Stimulated activated CD4-positive, alpha-beta T cell treated with anti-CD3 and anti-CD28 coated beads, Interleukin-1b, Interleukin-23, amount 100 ng/mL, for 4 hours (primary cell): ENCODE results near the gene OSBPL10.
A peak's percentile ranks its signal among the peaks of the same experiment; 100 is the strongest.
"Not testable (repeated sequence)": the region's sequence is repeated elsewhere in the genome, so short reads cannot be mapped to it uniquely, and the experiment has no call there.

Experiments used
- DNase-seq, 2 donors: peaks; one replicate each; pipeline ENCODE4 v3.0.0-alpha.2; 2020; ENCODE audit warnings: low read depth in 2 of 2

OSBPL10 gene, protein sequence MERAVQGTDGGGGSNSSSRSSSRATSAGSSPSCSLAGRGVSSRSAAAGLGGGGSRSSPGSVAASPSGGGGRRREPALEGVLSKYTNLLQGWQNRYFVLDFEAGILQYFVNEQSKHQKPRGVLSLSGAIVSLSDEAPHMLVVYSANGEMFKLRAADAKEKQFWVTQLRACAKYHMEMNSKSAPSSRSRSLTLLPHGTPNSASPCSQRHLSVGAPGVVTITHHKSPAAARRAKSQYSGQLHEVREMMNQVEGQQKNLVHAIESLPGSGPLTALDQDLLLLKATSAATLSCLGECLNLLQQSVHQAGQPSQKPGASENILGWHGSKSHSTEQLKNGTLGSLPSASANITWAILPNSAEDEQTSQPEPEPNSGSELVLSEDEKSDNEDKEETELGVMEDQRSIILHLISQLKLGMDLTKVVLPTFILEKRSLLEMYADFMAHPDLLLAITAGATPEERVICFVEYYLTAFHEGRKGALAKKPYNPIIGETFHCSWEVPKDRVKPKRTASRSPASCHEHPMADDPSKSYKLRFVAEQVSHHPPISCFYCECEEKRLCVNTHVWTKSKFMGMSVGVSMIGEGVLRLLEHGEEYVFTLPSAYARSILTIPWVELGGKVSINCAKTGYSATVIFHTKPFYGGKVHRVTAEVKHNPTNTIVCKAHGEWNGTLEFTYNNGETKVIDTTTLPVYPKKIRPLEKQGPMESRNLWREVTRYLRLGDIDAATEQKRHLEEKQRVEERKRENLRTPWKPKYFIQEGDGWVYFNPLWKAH

DNA sequence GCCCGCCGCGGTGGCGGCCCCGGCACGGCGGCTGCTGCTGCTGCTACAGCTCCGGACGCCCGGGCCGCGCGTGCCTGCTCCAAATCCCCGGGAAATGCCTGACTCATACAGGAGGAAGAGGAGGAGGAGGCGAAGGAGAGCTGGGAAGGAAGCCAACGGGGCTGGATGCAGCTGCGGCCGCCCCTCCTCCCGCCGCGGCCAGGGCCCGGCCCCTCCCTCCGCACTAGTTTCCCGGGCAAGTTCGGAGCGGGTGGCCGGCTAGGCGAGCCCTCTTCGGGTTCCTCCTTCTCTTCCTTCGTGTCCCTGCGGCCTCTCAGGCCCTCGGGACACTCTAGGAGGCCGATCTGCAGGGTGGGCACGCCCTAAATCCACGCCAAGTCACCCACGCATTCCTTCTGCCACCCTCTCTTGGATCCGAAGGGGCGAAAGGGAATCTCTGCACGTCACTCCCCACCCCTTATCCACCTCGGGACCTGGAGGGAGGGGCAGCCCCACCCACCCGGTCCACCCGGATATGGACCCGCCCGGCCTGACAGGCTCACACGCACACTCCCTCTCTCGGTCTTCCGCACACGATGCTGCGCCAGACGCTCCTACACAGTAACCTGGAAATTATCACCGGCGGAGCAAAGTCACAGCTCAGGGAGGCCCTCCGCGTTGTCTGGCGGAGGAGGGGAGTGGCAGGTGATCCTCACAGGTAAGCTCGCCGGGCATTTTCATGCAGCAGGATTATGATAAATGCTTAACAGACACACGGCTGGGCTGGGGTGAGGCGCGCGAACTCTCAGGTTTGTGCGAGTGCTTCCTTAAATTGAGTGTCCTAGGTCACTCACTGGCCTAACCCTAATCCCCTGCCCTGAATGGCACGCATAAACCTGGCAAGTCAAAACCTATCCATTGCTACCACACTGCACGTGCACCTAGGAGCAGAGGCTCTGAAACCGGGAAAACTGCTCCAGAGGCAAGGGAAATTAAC lies at the start of gene OSBPL10, which contains the start of gene ZNF860:
TSS of gene OSBPL10 (minus strand) at position 57 of the 976 bp plus-strand sequence. CDS start 83 bp downstream, outside the sequence.
TSS of gene ZNF860 (plus strand) at position 545 of the 976 bp plus-strand sequence. CDS start 7,330 bp downstream, outside the sequence.
- peak in 1 of 2 donors; percentile 18 for DNase-seq

DNA sequence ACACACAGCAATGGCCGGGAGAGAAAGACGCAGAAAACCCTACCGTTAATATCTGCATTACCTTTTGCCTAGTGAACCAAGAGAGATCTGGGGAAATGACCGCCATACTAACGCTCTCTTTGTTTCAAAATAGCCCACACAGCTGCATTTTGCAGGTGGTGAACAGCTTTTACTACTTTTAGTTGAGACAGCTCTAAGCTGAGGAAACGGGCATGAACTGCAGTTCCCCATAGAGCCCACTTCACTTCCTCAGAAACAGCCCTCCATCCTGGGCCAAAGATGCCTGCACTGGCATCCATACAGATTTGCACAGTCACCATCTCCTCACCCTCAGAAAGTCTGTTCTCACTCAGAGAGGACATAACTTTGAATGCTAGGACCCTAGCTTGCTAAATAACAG lies 45.5 kb upstream of the OSBPL10 start:
- no peak for DNase-seq

DNA sequence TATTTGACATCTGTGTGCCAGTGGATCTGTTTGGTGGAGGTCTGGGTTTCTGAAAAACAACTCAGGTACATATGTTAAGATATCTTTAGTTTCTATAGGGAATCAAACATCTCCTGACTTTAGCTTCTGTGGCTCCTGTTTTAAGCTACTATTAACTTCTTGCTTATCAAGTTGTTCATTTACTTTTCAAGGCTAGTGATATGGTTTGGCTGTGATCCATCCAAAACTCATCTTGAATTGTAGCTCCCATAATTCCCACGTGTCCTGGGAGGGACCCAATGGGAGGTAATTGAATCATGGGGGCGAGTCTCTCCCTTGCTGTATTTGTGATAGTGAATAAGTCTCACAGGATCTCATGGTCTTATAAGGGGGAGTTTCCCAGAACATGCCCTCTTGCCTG lies 41.9 kb upstream of the OSBPL10 start:
- no peak for DNase-seq

DNA sequence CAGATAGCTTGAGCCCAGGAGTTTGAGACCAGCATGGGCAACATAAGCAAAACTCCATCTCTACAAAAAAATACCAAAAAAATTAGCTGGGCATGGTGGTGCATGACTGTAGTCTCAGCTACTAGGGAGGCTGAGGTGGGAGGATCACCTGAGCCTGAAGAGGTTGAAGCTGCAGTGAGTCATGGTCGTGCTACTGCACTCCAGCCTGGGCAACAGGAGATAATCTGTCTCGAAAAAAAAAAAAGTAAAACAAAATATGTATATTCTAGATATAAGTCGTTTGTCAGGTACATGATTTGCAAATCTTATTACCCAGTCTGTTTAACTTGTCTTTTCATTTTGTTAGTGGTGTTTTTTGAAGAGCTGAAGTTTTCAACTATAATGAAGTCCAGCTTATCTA lies 40.7 kb upstream of the OSBPL10 start:
- no peak for DNase-seq

DNA sequence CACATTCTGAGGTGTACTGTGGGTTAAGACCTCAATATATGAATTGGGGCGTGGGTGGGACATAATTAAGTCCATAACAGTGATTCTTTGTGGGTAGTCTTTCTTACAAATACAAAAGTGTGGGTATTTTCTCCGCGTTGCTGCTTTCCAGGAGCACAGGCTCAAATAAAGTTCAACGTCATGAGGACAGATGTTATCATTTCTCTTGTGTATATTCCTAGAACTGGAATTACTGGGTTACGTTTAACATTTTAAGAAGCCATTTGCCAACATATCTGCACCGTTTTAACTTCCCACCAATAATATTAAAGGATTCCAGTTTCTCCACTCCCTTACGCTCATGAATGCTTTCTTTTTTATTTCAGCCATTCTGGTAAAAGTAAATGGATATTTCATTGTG lies 40.1 kb upstream of the OSBPL10 start:
- DNase-seq, result no peak

DNA sequence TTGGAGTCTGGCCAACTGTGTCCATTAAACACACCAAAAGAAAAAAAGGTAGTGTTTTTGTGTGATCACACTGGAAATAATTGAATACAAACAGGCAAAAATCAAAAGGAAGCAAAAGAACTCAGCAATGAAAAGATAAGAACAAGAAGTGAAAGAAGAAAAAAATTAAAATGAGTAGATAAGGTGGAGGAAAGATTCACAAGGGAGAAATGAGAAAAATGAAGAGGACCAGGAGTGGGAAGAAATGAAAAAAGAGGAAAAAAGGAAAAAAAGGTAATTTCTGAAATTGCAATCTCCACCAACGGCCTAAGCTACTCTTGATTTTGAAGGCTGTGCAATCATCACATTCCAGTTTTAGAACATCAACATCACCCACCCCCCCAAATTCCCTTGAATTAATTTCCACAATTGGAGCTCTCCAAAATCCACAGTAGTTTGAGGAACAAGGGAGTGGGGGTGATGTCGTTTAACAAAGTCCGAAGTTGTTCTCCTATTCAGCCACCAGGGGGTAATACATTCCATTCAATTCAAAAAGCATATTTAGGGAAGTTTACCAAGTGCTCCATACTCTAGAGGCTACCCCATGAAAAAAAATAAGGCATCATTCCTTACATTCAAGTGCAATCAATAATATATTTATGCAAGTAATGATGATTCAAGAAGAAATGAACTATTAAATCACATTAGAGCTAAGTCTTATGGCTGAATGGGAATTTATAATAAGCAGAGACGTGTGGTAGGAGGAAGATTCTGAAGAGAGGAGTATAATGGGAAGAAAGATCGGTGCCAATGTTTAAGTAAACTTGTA lies 37.9 kb upstream of the OSBPL10 start:
- DNase-seq, result no peak

DNA sequence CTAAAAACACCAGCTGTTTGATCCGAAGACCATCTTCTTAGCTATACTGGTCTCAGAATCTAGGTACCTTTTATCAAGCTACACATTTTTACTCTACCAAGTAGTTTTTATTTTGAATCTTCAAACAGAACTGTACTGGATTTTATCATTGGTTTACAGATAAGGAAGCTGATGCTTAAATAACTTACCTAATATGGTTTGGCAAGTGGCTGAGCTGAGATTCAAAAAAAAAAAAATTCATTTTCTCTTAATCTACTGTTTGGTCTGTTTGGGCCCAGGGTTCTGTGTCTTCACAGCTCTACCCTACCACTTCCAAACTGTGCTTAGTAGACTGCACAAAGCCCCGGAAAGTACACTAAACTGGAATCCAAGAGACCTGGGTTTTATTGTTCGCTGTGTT lies 36.2 kb upstream of the OSBPL10 start:
- no peak for DNase-seq

DNA sequence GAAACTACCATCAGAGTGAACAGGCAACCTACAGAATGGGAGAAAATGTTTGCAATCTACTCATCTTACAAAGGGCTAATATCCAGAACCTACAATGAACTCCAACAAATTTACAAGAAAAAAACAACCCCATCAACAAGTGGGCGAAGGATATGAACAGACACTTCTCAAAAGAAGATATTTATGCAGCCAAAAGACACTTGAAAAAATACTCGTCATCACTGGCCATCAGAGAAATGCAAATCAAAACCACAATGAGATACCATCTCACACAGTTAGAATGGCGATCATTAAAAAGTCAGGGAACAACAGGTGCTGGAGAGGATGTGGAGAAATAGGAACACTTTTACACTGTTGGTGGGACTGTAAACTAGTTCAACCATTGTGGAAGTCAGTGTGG lies 34.6 kb upstream of the OSBPL10 start:
- not testable (repeated sequence) for DNase-seq

DNA sequence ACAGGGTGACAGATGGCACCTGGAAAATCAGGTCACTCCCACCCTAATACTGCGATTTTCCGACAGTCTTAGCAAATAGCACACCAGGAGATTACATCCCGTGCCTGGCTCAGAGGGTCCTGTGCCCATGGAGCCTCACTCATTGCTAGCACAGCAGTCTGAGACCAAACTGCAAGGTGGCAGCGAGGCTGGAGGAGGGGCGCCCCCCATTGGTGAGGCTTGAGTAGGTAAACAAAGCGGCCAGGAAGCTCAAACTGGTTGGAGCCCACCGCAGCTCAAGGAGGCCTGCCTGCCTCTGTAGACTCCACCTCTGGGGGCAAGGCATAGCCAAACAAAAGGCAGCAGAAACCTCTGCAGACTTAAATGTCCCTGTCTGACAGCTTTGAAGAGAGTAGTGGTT lies 29.6 kb upstream of the OSBPL10 start:
- DNase-seq, result not testable (repeated sequence)

DNA sequence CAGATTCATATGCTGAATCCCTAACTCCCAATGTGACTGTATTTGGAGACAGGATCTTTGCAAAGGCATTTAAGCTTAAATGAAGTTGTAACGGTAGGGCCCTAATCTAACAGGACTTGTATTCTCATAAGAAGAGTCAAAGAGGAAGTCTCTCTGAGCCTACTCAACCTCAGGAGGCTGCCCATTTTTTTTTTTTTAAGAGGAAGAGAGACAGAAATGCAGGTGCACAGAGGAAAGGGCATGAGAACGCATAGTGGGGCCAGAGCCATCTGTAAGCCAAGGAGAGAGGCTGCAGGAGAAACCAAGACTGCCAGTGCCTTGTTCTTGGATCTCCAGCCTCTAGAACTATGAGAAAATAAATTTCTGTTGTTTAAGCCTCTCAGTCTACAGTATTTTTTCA lies 28.9 kb upstream of the OSBPL10 start:
- no peak for DNase-seq

DNA sequence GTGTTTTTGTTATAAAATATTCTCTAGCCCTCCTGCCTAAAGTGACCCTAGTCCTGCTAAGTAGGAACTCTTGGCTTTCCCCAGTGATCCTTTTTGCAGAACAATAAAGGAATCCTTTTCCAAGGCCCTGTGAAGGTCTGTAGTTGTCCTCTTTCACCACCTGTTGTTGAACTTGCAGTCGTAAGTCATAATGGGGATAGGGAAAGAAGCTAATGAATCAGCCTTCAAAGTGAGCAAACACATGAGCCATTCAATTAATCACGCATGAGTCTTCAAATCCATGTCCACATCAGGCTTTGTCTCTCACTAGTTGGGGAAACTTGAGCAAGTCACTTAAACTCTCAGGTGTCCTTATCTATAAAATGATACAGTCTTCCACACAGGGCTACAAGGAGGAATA lies 28.0 kb upstream of the OSBPL10 start:
- no peak for DNase-seq

DNA sequence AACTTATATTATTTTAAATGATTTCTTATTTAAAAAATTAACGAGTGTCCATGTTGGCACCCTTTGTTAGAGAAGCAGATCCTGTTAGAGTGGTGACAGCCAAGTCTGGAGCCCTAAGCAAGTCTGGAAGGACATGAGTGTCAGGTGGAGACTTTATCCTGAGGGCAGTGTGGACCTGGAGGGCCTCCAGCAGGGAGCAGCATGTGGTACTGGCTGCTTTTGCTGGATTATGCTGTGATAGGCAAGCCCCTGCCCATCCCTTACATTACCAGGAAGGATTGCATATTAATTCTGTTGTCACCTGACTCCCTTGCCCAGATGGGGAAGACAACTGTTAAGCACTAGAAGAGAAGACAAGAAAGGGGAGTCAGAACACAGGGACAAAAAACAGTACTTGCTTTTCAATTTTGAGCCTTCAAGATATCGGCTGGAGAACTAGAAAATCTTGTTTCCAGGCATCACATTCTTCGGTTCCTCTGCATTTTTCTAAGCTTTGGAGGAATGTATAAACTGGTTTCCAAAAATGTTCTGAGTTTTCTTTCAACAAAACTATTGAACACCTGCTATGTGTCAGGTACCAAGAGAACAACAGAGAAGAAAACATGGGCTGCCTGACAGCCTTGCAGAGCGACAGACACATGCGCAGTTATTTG lies 23.2 kb upstream of the OSBPL10 start:
- no peak for DNase-seq

DNA sequence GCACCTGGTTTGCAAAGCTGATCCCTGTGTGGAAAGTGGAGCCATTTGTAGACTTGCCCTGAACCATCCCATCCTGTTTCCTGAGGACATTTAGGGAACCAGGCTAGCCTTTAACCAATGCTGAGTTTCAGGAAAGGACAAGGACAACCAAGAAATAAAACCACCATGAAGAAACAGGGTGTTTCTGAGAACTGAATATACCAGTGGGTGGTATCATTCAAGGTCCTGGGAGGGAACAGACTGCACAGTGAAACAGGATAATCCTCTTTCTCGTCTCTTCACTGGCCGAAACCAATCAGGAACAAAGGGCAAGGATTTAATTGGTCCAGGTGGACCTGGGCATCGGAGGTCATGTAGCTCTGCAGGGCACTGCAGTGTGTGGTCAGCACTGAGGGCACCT lies 22.3 kb upstream of the OSBPL10 start:
- no peak for DNase-seq

DNA sequence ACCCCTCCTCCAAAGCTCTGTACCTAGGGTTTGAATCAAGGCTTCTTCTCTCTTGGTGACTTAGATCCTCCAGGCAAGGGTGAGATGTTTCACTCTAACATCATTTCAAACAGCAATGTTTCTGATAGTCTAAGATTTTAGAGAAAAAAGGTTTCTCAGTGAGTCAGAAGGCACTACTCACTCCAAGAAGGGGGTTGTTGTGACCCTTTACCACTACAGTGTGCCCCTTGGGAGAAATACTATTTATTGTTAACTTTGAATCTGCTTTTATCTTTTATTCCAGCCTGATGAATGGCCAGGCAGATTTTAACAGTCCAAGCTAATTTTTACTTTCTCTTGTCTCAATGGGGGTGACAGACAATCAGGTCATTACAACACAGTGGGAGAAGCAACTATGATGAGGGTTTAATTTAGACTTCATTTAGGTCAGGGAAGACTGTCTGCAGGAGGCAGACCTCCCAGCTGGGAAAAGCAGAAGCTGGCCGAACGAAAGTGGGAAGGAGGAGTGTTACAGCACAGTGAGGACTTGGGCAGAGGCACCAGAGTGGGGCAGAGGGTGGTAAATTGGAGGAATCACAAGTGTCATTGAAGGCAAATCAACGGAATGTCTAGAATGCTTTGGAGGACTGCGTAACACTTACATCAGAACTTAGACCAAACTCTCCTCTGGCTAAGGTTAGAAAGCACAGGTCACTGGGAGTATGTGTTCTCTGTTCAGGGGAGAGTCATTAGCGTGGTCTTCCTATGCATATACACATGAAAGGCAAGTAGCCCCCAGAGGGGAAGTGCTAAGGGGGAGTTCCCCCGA lies 21.7 kb upstream of the OSBPL10 start:
- no peak for DNase-seq

DNA sequence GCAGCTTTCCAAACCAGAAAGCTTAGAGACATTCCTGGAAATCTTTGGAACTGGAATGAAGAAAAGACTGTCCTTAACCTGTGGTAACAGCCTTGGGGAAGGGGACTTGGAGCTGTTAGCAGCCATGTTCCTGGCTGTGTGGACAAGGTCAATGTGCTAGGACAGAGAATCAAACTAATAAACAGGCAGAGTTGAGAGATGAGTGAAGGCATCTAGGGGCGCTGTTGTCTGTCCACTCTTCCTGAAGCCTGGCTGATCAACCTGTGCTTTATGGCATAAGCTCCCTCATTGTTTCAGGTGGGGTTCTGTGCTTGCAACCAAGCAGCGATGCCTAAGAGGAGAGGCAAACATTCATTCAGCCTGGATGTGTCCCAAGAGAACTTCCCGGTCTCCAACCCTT lies 19.8 kb upstream of the OSBPL10 start:
- DNase-seq, result no peak

DNA sequence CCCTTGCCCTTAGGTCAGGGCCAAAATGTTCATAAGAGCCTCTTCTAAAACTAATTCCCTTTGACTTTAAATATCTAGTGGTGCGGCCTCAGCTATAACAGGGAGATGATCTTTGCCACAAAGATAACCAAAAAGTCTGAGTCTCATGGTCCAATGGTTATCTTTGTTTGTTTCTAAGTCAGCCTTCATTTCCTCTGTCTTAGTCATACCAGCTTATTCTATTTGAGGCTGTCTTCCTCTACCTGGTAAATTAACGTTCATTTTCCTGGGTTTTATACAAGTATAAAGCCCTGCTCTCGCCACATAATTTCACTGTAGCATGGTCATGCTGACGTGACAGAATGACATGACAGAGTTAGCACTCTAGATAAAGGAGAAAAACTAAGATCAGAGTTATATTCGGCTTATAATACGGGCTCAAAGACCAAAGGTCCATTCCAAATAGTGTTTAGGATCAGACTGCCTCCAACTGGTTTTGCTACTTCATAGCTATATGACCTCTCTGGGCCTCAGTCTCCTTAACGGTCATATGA lies 18.9 kb upstream of the OSBPL10 start:
- DNase-seq, result no peak

DNA sequence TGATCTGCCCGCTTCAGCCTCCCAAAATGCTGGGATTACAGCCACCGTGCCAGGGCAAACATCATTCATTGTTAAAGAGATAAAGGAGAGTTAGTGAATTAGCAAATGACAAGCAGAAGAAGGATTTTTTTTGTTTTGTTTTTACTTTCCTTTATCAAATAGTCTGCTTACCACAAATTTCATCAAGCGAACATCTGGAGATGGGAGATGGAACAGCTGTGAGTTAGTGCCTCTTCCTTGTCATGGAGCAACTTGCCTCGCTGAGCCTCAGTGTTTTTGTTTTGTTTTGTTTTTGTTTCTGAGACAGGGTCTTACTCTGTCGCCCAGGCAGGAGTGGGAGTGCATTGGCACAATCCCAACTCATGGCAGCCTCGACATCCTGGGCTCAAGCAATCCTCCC lies 16.4 kb upstream of the OSBPL10 start:
- DNase-seq, result no peak

DNA sequence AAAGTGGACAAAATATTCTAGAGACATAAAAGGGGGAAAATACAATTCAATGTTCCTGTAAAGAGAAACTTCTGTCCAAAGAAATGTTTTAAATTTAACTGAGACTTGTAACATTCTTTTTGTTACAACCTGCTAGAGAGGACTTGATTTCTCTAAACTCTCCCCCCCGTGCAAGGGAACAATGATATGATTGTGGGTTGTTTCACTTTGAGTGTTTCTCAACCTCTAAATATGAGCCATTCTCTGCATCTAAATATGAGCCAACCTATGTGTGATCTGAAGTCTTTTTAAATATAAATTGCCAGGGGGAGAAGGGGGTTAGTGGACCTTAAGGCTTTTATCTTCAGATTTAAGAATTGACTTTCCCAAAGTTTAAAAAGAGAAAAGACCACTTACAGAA lies 15.1 kb upstream of the OSBPL10 start:
- no peak for DNase-seq

DNA sequence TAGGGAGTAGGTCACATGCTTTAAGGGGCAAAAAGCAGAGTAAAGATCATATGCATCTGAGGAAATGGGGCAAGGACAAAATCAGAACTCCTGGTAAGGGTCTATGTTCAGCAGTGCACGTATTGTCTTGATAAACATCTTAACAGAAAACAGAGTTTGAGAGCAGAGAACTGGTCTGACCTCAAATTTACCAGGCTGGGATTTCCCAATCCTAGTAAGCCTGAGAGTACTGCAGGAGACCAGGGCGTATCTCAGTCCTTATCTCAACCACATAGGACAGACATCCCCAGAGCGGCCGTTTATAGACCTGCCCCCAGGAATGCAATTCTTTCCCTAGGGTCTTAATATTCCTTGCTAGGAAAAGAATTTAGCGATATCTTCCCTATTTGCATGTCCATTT lies 14.0 kb upstream of the OSBPL10 start:
- DNase-seq, result not testable (repeated sequence)
